GM19023 (cell line): Measurements from ENCODE around the gene KBTBD3.

Experiments
- ATAC-seq: cut with Tn5 transposase; IDR thresholded peaks from one replicate; pipeline ENCODE4 v1.9.1; 2021; ENCODE audit warnings: mild to moderate bottlenecking, moderate library complexity; ENCODE audit not compliant: unreplicated experiment

The KBTBD3 gene

GRCh38 chr11:106076919-106077608 is at the start of gene KBTBD3:
KBTBD3 (minus strand) TSS chr11:106077347; CDS start chr11:106059097, 18,250 bp downstream.
- ATAC-seq = peak; percentile 96

- ATAC-seq = no peak
Measured at GRCh38 chr11:106121570-106122320, 44.6 kb upstream of the KBTBD3 start.

- no peak for ATAC-seq
Measured at GRCh38 chr11:106105986-106106385, 28.8 kb upstream of the KBTBD3 start.

GRCh38 chr11:106101819-106102218 is 24.7 kb upstream of the KBTBD3 start:
- ATAC-seq = no peak

- ATAC-seq = no peak
Measured at GRCh38 chr11:106101370-106101769, 24.2 kb upstream of the KBTBD3 start.

- ATAC-seq = no peak
Measured at GRCh38 chr11:106098893-106099553, 21.9 kb upstream of the KBTBD3 start.

- no peak for ATAC-seq
Measured at GRCh38 chr11:106092446-106092845, 15.3 kb upstream of the KBTBD3 start.

- ATAC-seq = peak; percentile 99
Measured at GRCh38 chr11:106091480-106092123, 14.5 kb upstream of the KBTBD3 start.

- ATAC-seq = no peak
Measured at GRCh38 chr11:106088896-106089295, 11.7 kb upstream of the KBTBD3 start.

- no peak for ATAC-seq
Measured at GRCh38 chr11:106087815-106088435, 10.8 kb upstream of the KBTBD3 start.

GRCh38 chr11:106086850-106087249 is 9.7 kb upstream of the KBTBD3 start:
- ATAC-seq = no peak

- no peak for ATAC-seq
Measured at GRCh38 chr11:106086135-106086534, 9.0 kb upstream of the KBTBD3 start.

GRCh38 chr11:106082096-106082495 is 4.9 kb upstream of the KBTBD3 start:
- no peak for ATAC-seq

- ATAC-seq = peak; percentile 23
Measured at GRCh38 chr11:106077609-106078455, 685 bp upstream of the KBTBD3 start, which contains the start of gene AASDHPPT. AASDHPPT (plus strand) TSS chr11:106077662; CDS start chr11:106077711, 49 bp downstream.

GRCh38 chr11:106076171-106076918 is 802 bp downstream of the KBTBD3 start:
- ATAC-seq = no peak

- no peak for ATAC-seq
Measured at GRCh38 chr11:106072804-106073203, 4.3 kb downstream of the KBTBD3 start.

- ATAC-seq = no peak
Measured at GRCh38 chr11:106070606-106071005, 6.5 kb downstream of the KBTBD3 start.

GRCh38 chr11:106063009-106063408 is 14.1 kb downstream of the KBTBD3 start:
- ATAC-seq = no peak
